WTC11 (cell line): ENCODE results near the gene TRAPPC3. TPM values are rescaled to one million over a fixed set of nuclear protein-coding genes. Genes with fewer than 3 reads are reported as not detected.

Source experiments
- ATAC-seq: fragments of 200-7000 bp; cut with Tn5 transposase; 2 replicates; pipeline ENCODE4 v1.10.0; 2021; ENCODE audit warnings: mild to moderate bottlenecking, moderate library complexity
- CTCF ChIA-PET: fragments of 300-600 bp; sonication (Branson Sonifier 250); formaldehyde crosslinking; loops from one replicate; lab custom pipeline; 2021; ENCODE audit warnings: antibody characterized with exemption; lab: Charles Lee
- POLR2A ChIA-PET: fragments of 350-600 bp; sonication (Branson Sonifier 250); formaldehyde crosslinking; loops from one replicate; lab custom pipeline; 2021; ENCODE audit warnings: antibody characterized with exemption; lab: Charles Lee
- DNase-seq: peaks from one replicate; pipeline ENCODE4 v3.0.0; 2021; ENCODE audit warnings: low spot score
- H3K27ac Mint-ChIP-seq: 2 replicates; pipeline ENCODE4 v1.8.0; 2021; ENCODE audit warnings: mixed read lengths
- H3K27me3 Mint-ChIP-seq: 2 replicates; pipeline ENCODE4 v1.8.0; 2021; ENCODE audit warnings: low read depth, mild to moderate bottlenecking, moderate library complexity, mixed read lengths
- H3K36me3 Mint-ChIP-seq: 2 replicates; pipeline ENCODE4 v1.8.0; 2021; ENCODE audit warnings: mixed read lengths
- H3K4me1 Mint-ChIP-seq: 2 replicates; pipeline ENCODE4 v1.8.0; 2022; ENCODE audit warnings: mixed read lengths
- H3K4me3 Mint-ChIP-seq: 2 replicates; pipeline ENCODE4 v1.8.0; 2021; ENCODE audit warnings: mild to moderate bottlenecking, moderate library complexity, mixed read lengths
- H3K9me3 Mint-ChIP-seq: 2 replicates; pipeline ENCODE4 v1.8.0; 2021; ENCODE audit warnings: mixed read lengths
- CBFB ChIP-seq: sonication (generic); formaldehyde crosslinking; IDR thresholded peaks from 2 replicates; pipeline ENCODE4 v1.8.1; 2022; ENCODE audit warnings: mild to moderate bottlenecking, low read depth, missing genetic modification reagents
- ESRRA ChIP-seq: sonication (generic); formaldehyde crosslinking; IDR thresholded peaks from 2 replicates; pipeline ENCODE4 v1.8.1; 2022; ENCODE audit warnings: mild to moderate bottlenecking, missing genetic modification reagents, borderline replicate concordance
- FOXP1 ChIP-seq: sonication (generic); formaldehyde crosslinking; IDR thresholded peaks from 2 replicates; pipeline ENCODE4 v1.8.0; 2022; ENCODE audit warnings: missing genetic modification reagents, mild to moderate bottlenecking, moderate library complexity, borderline replicate concordance
- NFE2L1 ChIP-seq: sonication (generic); formaldehyde crosslinking; IDR thresholded peaks from 2 replicates; pipeline ENCODE4 v1.8.1; 2023; ENCODE audit warnings: missing genetic modification reagents
- NFYB ChIP-seq: sonication (generic); formaldehyde crosslinking; conservative IDR thresholded peaks from 2 replicates; pipeline ENCODE4 v1.8.0; 2022; ENCODE audit warnings: low read depth, missing genetic modification reagents
- NR1H2 ChIP-seq: sonication (generic); formaldehyde crosslinking; IDR thresholded peaks from 2 replicates; pipeline ENCODE4 v1.9.0; 2021; ENCODE audit warnings: mild to moderate bottlenecking, moderate library complexity, missing genetic modification reagents
- OVOL2 ChIP-seq: fragments of 250-450 bp; sonication (Bioruptor Pico); IDR thresholded peaks from 2 replicates; pipeline ENCODE4 v1.9.0; 2021; ENCODE audit warnings: mild to moderate bottlenecking, borderline replicate concordance
- PRRX2 ChIP-seq: fragments of 250-450 bp; sonication (Bioruptor Pico); IDR thresholded peaks from 2 replicates; pipeline ENCODE4 v1.8.0; 2021; ENCODE audit warnings: mild to moderate bottlenecking
- SP1 ChIP-seq: sonication (generic); formaldehyde crosslinking; conservative IDR thresholded peaks from 2 replicates; pipeline ENCODE4 v1.8.1; 2022; ENCODE audit warnings: missing genetic modification reagents
- ZBTB21 ChIP-seq: sonication (generic); formaldehyde crosslinking; IDR thresholded peaks from 2 replicates; pipeline ENCODE4 v1.8.1; 2023; ENCODE audit warnings: mild to moderate bottlenecking, missing genetic modification reagents, borderline replicate concordance
- ZNF121 ChIP-seq: sonication (generic); formaldehyde crosslinking; IDR thresholded peaks from 2 replicates; pipeline ENCODE4 v1.8.0; 2023; ENCODE audit warnings: missing genetic modification reagents
- ZNF219 ChIP-seq: sonication (generic); formaldehyde crosslinking; IDR thresholded peaks from 2 replicates; pipeline ENCODE4 v1.8.0; 2023; ENCODE audit warnings: missing genetic modification reagents, mild to moderate bottlenecking, borderline replicate concordance
- ZNF671 ChIP-seq: fragments of 250-450 bp; sonication (Bioruptor Pico); IDR thresholded peaks from 2 replicates; pipeline ENCODE4 v1.8.0; 2021; ENCODE audit warnings: mild to moderate bottlenecking
- total RNA-seq: library from RNA; stranded (reverse); gene quantifications from 3 replicates; pipeline ENCODE4 v1.2.3, GENCODE V29; 2021
- TF ChIP-seq, protein P1 (sequence below): sonication (generic); formaldehyde crosslinking; IDR thresholded peaks from 2 replicates; pipeline ENCODE4 v1.8.1; 2022; ENCODE audit warnings: low read depth, missing genetic modification reagents, borderline replicate concordance
- TF ChIP-seq, protein P2 (sequence below): sonication (generic); formaldehyde crosslinking; IDR thresholded peaks from 2 replicates; pipeline ENCODE4 v1.8.0; 2023; ENCODE audit warnings: missing genetic modification reagents, mild to moderate bottlenecking, borderline replicate concordance
- TF ChIP-seq, protein P3 (sequence below): sonication (generic); formaldehyde crosslinking; IDR thresholded peaks from 2 replicates; pipeline ENCODE4 v1.8.0; 2023; ENCODE audit warnings: missing genetic modification reagents
- TF ChIP-seq, protein P4 (sequence below): sonication (generic); formaldehyde crosslinking; IDR thresholded peaks from 2 replicates; pipeline ENCODE4 v1.8.0; 2022; ENCODE audit warnings: mild to moderate bottlenecking, missing genetic modification reagents
- TF ChIP-seq, protein P5 (sequence below): sonication (generic); formaldehyde crosslinking; IDR thresholded peaks from 2 replicates; pipeline ENCODE4 v1.8.1; 2022; ENCODE audit warnings: low read depth, mild to moderate bottlenecking, moderate library complexity, missing genetic modification reagents, borderline replicate concordance

The TRAPPC3 gene
- total RNA-seq, 1 experiment from 2014 or later: 48.9 TPM

DNA sequence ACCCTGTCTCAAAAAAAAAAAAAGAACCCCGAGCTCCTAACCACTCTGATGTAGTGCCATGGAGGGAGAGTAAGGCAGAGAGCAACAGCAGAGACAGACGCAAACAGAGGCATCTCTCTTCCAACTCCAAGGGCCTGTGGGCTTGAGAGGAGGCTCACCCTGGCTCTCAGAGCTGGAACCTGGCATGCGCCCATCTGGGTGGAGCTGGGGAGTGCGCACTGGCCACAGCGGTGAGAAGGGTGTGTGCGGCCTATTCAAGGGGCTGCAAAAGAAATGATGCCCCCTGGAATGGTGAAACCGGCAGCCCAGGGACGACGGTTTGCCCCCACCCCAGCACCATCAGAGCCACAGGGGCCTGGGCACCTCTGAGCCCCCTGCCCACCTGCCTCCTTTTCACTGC, 41.9 kb downstream of the TRAPPC3 start (continued):
- TF ChIP-seq, protein P1, sequence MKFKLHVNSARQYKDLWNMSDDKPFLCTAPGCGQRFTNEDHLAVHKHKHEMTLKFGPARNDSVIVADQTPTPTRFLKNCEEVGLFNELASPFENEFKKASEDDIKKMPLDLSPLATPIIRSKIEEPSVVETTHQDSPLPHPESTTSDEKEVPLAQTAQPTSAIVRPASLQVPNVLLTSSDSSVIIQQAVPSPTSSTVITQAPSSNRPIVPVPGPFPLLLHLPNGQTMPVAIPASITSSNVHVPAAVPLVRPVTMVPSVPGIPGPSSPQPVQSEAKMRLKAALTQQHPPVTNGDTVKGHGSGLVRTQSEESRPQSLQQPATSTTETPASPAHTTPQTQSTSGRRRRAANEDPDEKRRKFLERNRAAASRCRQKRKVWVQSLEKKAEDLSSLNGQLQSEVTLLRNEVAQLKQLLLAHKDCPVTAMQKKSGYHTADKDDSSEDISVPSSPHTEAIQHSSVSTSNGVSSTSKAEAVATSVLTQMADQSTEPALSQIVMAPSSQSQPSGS: no peak
- TF ChIP-seq ZNF121 (no peak), ZNF219 (no peak), SP1 (no peak), NR1H2 (CRISPR knock-in tag) (no peak), ESRRA (no peak)
- TF ChIP-seq, protein P2, sequence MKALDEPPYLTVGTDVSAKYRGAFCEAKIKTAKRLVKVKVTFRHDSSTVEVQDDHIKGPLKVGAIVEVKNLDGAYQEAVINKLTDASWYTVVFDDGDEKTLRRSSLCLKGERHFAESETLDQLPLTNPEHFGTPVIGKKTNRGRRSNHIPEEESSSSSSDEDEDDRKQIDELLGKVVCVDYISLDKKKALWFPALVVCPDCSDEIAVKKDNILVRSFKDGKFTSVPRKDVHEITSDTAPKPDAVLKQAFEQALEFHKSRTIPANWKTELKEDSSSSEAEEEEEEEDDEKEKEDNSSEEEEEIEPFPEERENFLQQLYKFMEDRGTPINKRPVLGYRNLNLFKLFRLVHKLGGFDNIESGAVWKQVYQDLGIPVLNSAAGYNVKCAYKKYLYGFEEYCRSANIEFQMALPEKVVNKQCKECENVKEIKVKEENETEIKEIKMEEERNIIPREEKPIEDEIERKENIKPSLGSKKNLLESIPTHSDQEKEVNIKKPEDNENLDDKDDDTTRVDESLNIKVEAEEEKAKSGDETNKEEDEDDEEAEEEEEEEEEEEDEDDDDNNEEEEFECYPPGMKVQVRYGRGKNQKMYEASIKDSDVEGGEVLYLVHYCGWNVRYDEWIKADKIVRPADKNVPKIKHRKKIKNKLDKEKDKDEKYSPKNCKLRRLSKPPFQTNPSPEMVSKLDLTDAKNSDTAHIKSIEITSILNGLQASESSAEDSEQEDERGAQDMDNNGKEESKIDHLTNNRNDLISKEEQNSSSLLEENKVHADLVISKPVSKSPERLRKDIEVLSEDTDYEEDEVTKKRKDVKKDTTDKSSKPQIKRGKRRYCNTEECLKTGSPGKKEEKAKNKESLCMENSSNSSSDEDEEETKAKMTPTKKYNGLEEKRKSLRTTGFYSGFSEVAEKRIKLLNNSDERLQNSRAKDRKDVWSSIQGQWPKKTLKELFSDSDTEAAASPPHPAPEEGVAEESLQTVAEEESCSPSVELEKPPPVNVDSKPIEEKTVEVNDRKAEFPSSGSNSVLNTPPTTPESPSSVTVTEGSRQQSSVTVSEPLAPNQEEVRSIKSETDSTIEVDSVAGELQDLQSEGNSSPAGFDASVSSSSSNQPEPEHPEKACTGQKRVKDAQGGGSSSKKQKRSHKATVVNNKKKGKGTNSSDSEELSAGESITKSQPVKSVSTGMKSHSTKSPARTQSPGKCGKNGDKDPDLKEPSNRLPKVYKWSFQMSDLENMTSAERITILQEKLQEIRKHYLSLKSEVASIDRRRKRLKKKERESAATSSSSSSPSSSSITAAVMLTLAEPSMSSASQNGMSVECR: no peak
- TF ChIP-seq, protein P3, sequence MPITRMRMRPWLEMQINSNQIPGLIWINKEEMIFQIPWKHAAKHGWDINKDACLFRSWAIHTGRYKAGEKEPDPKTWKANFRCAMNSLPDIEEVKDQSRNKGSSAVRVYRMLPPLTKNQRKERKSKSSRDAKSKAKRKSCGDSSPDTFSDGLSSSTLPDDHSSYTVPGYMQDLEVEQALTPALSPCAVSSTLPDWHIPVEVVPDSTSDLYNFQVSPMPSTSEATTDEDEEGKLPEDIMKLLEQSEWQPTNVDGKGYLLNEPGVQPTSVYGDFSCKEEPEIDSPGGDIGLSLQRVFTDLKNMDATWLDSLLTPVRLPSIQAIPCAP (CRISPR knock-in tag): no peak

DNA sequence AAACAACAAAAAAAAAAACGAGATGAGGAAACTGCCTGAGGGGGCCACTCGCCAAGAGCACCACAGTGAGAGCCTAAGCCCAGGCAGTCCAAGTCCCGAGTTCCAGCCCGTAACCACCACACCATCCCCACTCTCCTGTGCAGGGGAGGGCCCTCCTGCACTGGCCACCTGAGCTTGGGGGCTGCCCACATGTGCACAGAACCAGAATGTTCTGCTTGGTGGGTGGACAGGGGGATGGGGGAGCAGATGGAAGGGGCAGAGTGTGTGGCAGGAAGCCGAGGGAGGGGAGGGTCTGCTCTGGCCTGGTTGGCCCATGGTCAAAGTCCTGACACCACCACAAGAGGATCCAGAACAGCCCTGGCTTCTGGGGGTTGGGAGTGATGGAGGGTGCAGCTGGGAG, 43.0 kb downstream of the TRAPPC3 start:
- Mint-ChIP-seq H3K4me1 (no peaks in the 10 kb centered on the region), H3K27ac (no peak overlapping the region), H3K27me3 (no peaks in the 10 kb centered on the region), H3K36me3 (no peaks in the 10 kb centered on the region), H3K9me3 (no peaks in the 10 kb centered on the region), H3K4me3 (no peak overlapping the region)
- TF ChIP-seq NFYB (CRISPR knock-in tag) (no peak), PRRX2 (CRISPR knock-in tag) (no peak), OVOL2 (CRISPR knock-in tag) (no peak), ZNF671 (no peak), FOXP1 (no peak), CBFB (CRISPR knock-in tag) (no peak), ZBTB21 (CRISPR knock-in tag) (no peak), NFE2L1 (CRISPR knock-in tag) (no peak), ESRRA (no peak)
- TF ChIP-seq, protein P4, sequence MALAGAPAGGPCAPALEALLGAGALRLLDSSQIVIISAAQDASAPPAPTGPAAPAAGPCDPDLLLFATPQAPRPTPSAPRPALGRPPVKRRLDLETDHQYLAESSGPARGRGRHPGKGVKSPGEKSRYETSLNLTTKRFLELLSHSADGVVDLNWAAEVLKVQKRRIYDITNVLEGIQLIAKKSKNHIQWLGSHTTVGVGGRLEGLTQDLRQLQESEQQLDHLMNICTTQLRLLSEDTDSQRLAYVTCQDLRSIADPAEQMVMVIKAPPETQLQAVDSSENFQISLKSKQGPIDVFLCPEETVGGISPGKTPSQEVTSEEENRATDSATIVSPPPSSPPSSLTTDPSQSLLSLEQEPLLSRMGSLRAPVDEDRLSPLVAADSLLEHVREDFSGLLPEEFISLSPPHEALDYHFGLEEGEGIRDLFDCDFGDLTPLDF (CRISPR knock-in tag): no peak
- TF ChIP-seq, protein P5, sequence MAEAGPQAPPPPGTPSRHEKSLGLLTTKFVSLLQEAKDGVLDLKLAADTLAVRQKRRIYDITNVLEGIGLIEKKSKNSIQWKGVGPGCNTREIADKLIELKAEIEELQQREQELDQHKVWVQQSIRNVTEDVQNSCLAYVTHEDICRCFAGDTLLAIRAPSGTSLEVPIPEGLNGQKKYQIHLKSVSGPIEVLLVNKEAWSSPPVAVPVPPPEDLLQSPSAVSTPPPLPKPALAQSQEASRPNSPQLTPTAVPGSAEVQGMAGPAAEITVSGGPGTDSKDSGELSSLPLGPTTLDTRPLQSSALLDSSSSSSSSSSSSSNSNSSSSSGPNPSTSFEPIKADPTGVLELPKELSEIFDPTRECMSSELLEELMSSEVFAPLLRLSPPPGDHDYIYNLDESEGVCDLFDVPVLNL (CRISPR knock-in tag): no peak
- DNase-seq: no peak
- ChIA-PET CTCF (interaction anchor here (1.1 to 3.4 kb wide), 3 partner anchors 9 to 28 kb away, joined by 3 to 24 read pairs (median 10); no protein-coding TSS in a partner anchor), POLR2A (interaction anchor here (1.9 kb wide), 1 partner anchor 28 kb away, joined by 5 read pairs; no protein-coding TSS in a partner anchor)
- no peak for ATAC-seq
